ENCODE measurements around the gene SLC22A14. TPM values are rescaled to one million over a fixed set of nuclear protein-coding genes. Genes with fewer than 3 reads are reported as not detected.

SLC22A14 gene
- total RNA-seq, 1 experiment from 2014 or later: not detected

- Histone ChIP-seq H3K79me2 (ENCODE audit: insufficient read depth, low read length) (no peaks in the 10 kb centered on the region), H2BK120ac (ENCODE audit: low read depth, low read length, poor library complexity, severe bottlenecking) (no peak overlapping the region), H4K5ac (ENCODE audit: insufficient read length, low read depth, low read length) (no peak overlapping the region), H2AFZ (ENCODE audit: low read length) (no peak overlapping the region), H2BK12ac (ENCODE audit: insufficient read length, low read depth, low read length) (no peak overlapping the region), H3K9ac (ENCODE audit: extremely low read depth, insufficient read length, low read length) (no peak overlapping the region), H2BK15ac (ENCODE audit: low read depth, low read length) (no peak overlapping the region), H3T11ph (ENCODE audit: low read length) (no peak overlapping the region), H3K4me2 (ENCODE audit: insufficient read depth, insufficient read length, low read length) (no peak overlapping the region), H4K20me1 (ENCODE audit: control insufficient read depth, insufficient read depth, insufficient read length) (no peaks in the 10 kb centered on the region), H2AK5ac (ENCODE audit: insufficient read length, low read length) (no peak overlapping the region), H3K27me3 (ENCODE audit: insufficient read depth, low read length) (no peaks in the 10 kb centered on the region), H3K79me1 (ENCODE audit: insufficient read depth, low read depth, low read length, poor library complexity, severe bottlenecking) (no peaks in the 10 kb centered on the region), H3K56ac (ENCODE audit: insufficient read length, low read depth, low read length) (no peak overlapping the region), H3K4ac (ENCODE audit: low read depth, low read length) (no peak overlapping the region), H4K8ac (replicated peaks; ENCODE audit: insufficient read length, low read depth, low read length) (no peak overlapping the region), H3K27ac (ENCODE audit: insufficient read length, low read depth, low read length) (no peak overlapping the region), H3K4me1 (ENCODE audit: insufficient read depth, low read length) (no peaks in the 10 kb centered on the region), H3K23me2 (ENCODE audit: insufficient read length, low read depth, low read length, poor library complexity, severe bottlenecking) (no peaks in the 10 kb centered on the region), H3K14ac (ENCODE audit: insufficient read depth, low read length) (no peak overlapping the region), H2BK5ac (ENCODE audit: insufficient read length, low read length) (no peak overlapping the region), H2BK20ac (ENCODE audit: low read depth, low read length, poor library complexity, severe bottlenecking) (no peak overlapping the region), H3K23ac (ENCODE audit: insufficient read length, low read depth, low read length) (no peak overlapping the region), H3K18ac (ENCODE audit: insufficient read length, low read depth, low read length) (no peak overlapping the region), H3K9me3 (ENCODE audit: control insufficient read depth, low read depth, low read length) (no peaks in the 10 kb centered on the region), H4K91ac (ENCODE audit: insufficient read length, low read depth, low read length) (no peak overlapping the region)
- H3K9me3 Mint-ChIP-seq: no peaks in the 10 kb centered on the region
- peaks cover 0 to 10% of the 10 kb centered on the region in 2 experiments; a peak in 3 of 4 replicates for H3K4me1 Mint-ChIP-seq
- H3K27me3 Mint-ChIP-seq (ENCODE audit: low read depth): peaks cover 3% of the 10 kb centered on the region
- no peak for DNase-seq
- H3K4me3 Mint-ChIP-seq: no peak overlapping the region
- H3K36me3 Mint-ChIP-seq (ENCODE audit: insufficient read depth in 1 of 3, low read depth in 3 of 3): no peaks in the 10 kb centered on the region
- no peak for TF ChIP-seq CTCF (conservative IDR thresholded peaks at IDR 0.05)
- no peak overlapping the region for H3K27ac Mint-ChIP-seq
- no CpG with 5 or more reads among the region's 4 CpGs for WGBS (ENCODE audit: extremely low coverage, insufficient read length, low lambda C conversion rate)
Measured at GRCh38 chr3:38314112-38314763, 32.1 kb downstream of the SLC22A14 start.

Data from H9 (cell line).